Muscle of leg (tissue), 11 donors: ENCODE data around the gene CCSER1. TPM values are rescaled to one million over a fixed set of nuclear protein-coding genes. Genes with fewer than 3 reads are reported as not detected.

ENCODE experiments used
- DNase-seq: peaks from one replicate; pipeline ENCODE4 v3.0.0; 2013
- H3K27ac ChIP-seq: one replicate; pipeline ENCODE4 v1.5.1; 2013; ENCODE audit warnings: mild to moderate bottlenecking, low read length, control low read depth
- H3K27me3 ChIP-seq: one replicate; pipeline ENCODE4 v1.6.1; 2013; ENCODE audit warnings: low read length; ENCODE audit not compliant: control insufficient read depth, insufficient read depth
- H3K36me3 ChIP-seq: one replicate; pipeline ENCODE4 v1.6.1; 2013; ENCODE audit warnings: low read length; ENCODE audit not compliant: control insufficient read depth, insufficient read depth
- H3K4me1 ChIP-seq: one replicate; pipeline ENCODE4 v1.6.1; 2013; ENCODE audit warnings: low read length; ENCODE audit not compliant: control insufficient read depth, insufficient read depth
- H3K4me3 ChIP-seq: one replicate; pipeline ENCODE4 v1.5.1; 2013; ENCODE audit warnings: low read length, control low read depth
- H3K9me3 ChIP-seq: replicated peaks from 2 replicates; pipeline ENCODE4 v1.6.1; 2013; ENCODE audit warnings: low read depth, low read length; ENCODE audit not compliant: control insufficient read depth
- WGBS: methylation state at CpG from one replicate; pipeline ENCODE4 v1.1.5; 2013; ENCODE audit warnings: missing lambda C conversion rate; ENCODE audit not compliant: insufficient coverage; 5-methylcytosine and 5-hydroxymethylcytosine counted together
- polyA plus RNA-seq, 8 donors: library from polyadenylated mRNA; unstranded; fragments of 120-200 nt; gene quantifications; one replicate each; pipeline versions ENCODE4 v1.2.1 to v1.2.3, GENCODE V29; 2013; ENCODE audit warnings: inconsistent platforms in 1 of 8, low replicate concordance in 1 of 8; ENCODE audit not compliant: insufficient read length in 8 of 8, insufficient read depth in 1 of 8
- total RNA-seq: library from RNA; stranded (reverse); fragments of 120-200 nt; gene quantifications from one replicate; pipeline ENCODE4 v1.2.4, GENCODE V29; 2013

The CCSER1 gene
- total and polyA plus RNA-seq, 9 donors: 0.26 to 1.2 (median 0.41) TPM

GRCh38 chr4:91283726-91284230 is 1156.6 kb downstream of the CCSER1 start:
- H3K9me3 ChIP-seq: no peaks in the 10 kb centered on the region
- H3K36me3 ChIP-seq: no peaks in the 10 kb centered on the region
- H3K4me1 ChIP-seq: no peaks in the 10 kb centered on the region
- WGBS: 100% methylated on average over 1 of the region's 1 CpG
- H3K27ac ChIP-seq: no peak overlapping the region
- H3K27me3 ChIP-seq: no peaks in the 10 kb centered on the region
- H3K4me3 ChIP-seq: no peak overlapping the region
- no peak for DNase-seq

GRCh38 chr4:91284480-91284879 is 1157.3 kb downstream of the CCSER1 start:
- Histone ChIP-seq H3K4me3 (no peak overlapping the region), H3K27ac (no peak overlapping the region), H3K36me3 (no peaks in the 10 kb centered on the region), H3K9me3 (no peaks in the 10 kb centered on the region), H3K4me1 (no peaks in the 10 kb centered on the region), H3K27me3 (no peaks in the 10 kb centered on the region)
- WGBS: 100% methylated on average over 1 of the region's 3 CpGs
- DNase-seq: no peak

GRCh38 chr4:91285487-91285886 is 1158.3 kb downstream of the CCSER1 start:
- no peak for DNase-seq
- no peak overlapping the region for H3K4me3 ChIP-seq
- H3K27me3 ChIP-seq: no peaks in the 10 kb centered on the region
- H3K4me1 ChIP-seq: no peaks in the 10 kb centered on the region
- H3K27ac ChIP-seq: no peak overlapping the region
- H3K36me3 ChIP-seq: no peaks in the 10 kb centered on the region
- no peaks in the 10 kb centered on the region for H3K9me3 ChIP-seq
- no CpG with 5 or more reads among the region's 2 CpGs for WGBS

GRCh38 chr4:91288702-91289311 is 1161.6 kb downstream of the CCSER1 start:
- WGBS: 80% methylated on average over 1 of the region's 2 CpGs
- no peak for DNase-seq
- no peaks in the 10 kb centered on the region for H3K27me3 ChIP-seq
- no peaks in the 10 kb centered on the region for H3K4me1 ChIP-seq
- no peaks in the 10 kb centered on the region for H3K9me3 ChIP-seq
- no peaks in the 10 kb centered on the region for H3K36me3 ChIP-seq
- no peak overlapping the region for H3K27ac ChIP-seq
- H3K4me3 ChIP-seq: no peak overlapping the region

- H3K27me3 ChIP-seq: no peaks in the 10 kb centered on the region
- no peaks in the 10 kb centered on the region for H3K9me3 ChIP-seq
- H3K4me3 ChIP-seq: no peak overlapping the region
- H3K36me3 ChIP-seq: no peaks in the 10 kb centered on the region
- H3K4me1 ChIP-seq: no peaks in the 10 kb centered on the region
- 60% methylated on average over 1 of the region's 3 CpGs for WGBS
- DNase-seq: peak; percentile 15
- H3K27ac ChIP-seq: no peak overlapping the region
These were observed 1171.0 kb downstream of the CCSER1 start for GRCh38 chr4:91298156-91298700.

GRCh38 chr4:91298824-91299223 is 1171.6 kb downstream of the CCSER1 start:
- H3K36me3 ChIP-seq: no peaks in the 10 kb centered on the region
- no peak for DNase-seq
- no peaks in the 10 kb centered on the region for H3K9me3 ChIP-seq
- no peak overlapping the region for H3K27ac ChIP-seq
- H3K4me1 ChIP-seq: no peaks in the 10 kb centered on the region
- WGBS: no CpG with 5 or more reads among the region's 1 CpG
- no peaks in the 10 kb centered on the region for H3K27me3 ChIP-seq
- H3K4me3 ChIP-seq: no peak overlapping the region

- Histone ChIP-seq H3K4me3 (no peak overlapping the region), H3K4me1 (no peaks in the 10 kb centered on the region), H3K27me3 (no peaks in the 10 kb centered on the region), H3K36me3 (no peaks in the 10 kb centered on the region), H3K9me3 (no peaks in the 10 kb centered on the region), H3K27ac (no peak overlapping the region)
- no peak for DNase-seq
- WGBS: 50% methylated on average over 1 of the region's 2 CpGs
These were observed 1174.9 kb downstream of the CCSER1 start for GRCh38 chr4:91302120-91302519.

- no peaks in the 10 kb centered on the region for H3K27me3 ChIP-seq
- no peaks in the 10 kb centered on the region for H3K9me3 ChIP-seq
- no peaks in the 10 kb centered on the region for H3K36me3 ChIP-seq
- WGBS: no CpG with 5 or more reads among the region's 3 CpGs
- no peak for DNase-seq
- no peaks in the 10 kb centered on the region for H3K4me1 ChIP-seq
- H3K27ac ChIP-seq: no peak overlapping the region
- H3K4me3 ChIP-seq: no peak overlapping the region
These were observed 1177.1 kb downstream of the CCSER1 start for GRCh38 chr4:91304292-91304691.

GRCh38 chr4:91317434-91317833 is 1190.2 kb downstream of the CCSER1 start:
- Histone ChIP-seq H3K4me3 (no peak overlapping the region), H3K27me3 (no peaks in the 10 kb centered on the region), H3K4me1 (no peaks in the 10 kb centered on the region), H3K36me3 (no peaks in the 10 kb centered on the region), H3K9me3 (no peaks in the 10 kb centered on the region), H3K27ac (no peak overlapping the region)
- 86% methylated on average over 4 of the region's 4 CpGs for WGBS
- DNase-seq: no peak

GRCh38 chr4:91319556-91320268 is 1192.5 kb downstream of the CCSER1 start:
- DNase-seq: no peak
- H3K27ac ChIP-seq: no peak overlapping the region
- H3K4me3 ChIP-seq: no peak overlapping the region
- no peaks in the 10 kb centered on the region for H3K9me3 ChIP-seq
- no peaks in the 10 kb centered on the region for H3K27me3 ChIP-seq
- WGBS: 77% methylated on average over 4 of the region's 4 CpGs
- H3K36me3 ChIP-seq: no peaks in the 10 kb centered on the region
- no peaks in the 10 kb centered on the region for H3K4me1 ChIP-seq
